Right lobe of liver (tissue), 6 donors: ENCODE data around the gene TRABD2B. TPM values are rescaled to one million over a fixed set of nuclear protein-coding genes. Genes with fewer than 3 reads are reported as not detected.

Source experiments
- ATAC-seq, 4 donors: fragments of 200-7000 bp; cut with Tn5 transposase; one replicate each; pipeline ENCODE4 v1.9.1; 2020; ENCODE audit warnings: mild to moderate bottlenecking in 4 of 4, moderate library complexity in 4 of 4
- DNase-seq, 3 donors: peaks; one replicate each; pipeline ENCODE4 v3.0.0-alpha.2; 2020
- H3K27ac ChIP-seq, 3 donors: fragments of 200-600 bp; one replicate each; pipeline ENCODE4 v1.8.0; 2022
- H3K27me3 ChIP-seq, 2 donors: fragments of 200-600 bp; one replicate each; pipeline ENCODE4 v1.8.0; 2022
- H3K36me3 ChIP-seq, 4 donors: fragments of 200-600 bp; sonication (generic) in 1 of 4; one replicate each; pipeline versions ENCODE4 v1.5.1 to v1.8.0; 2017 to 2022; ENCODE audit warnings: control low read depth in 1 of 4
- H3K4me1 ChIP-seq, 4 donors: fragments of 200-600 bp; sonication (generic) in 1 of 4; one replicate each; pipeline versions ENCODE4 v1.5.1 to v1.8.0; 2017 to 2022; ENCODE audit warnings: control low read depth in 1 of 4
- H3K4me3 ChIP-seq, 3 donors: fragments of 200-600 bp; one replicate each; pipeline ENCODE4 v1.8.0; 2022
- H3K9me3 ChIP-seq, 4 donors: fragments of 200-600 bp; sonication (generic) in 1 of 4; one replicate each; pipeline versions ENCODE4 v1.5.1 to v1.8.0; 2017 to 2022; ENCODE audit warnings: control low read depth in 1 of 4
- POLR2A ChIP-seq: fragments of 450-650 bp; IDR thresholded peaks from one replicate; pipeline ENCODE4 v1.6.1; 2017; ENCODE audit warnings: antibody characterized with exemption, mild to moderate bottlenecking
- WGBS: methylation state at CpG from one replicate; pipeline ENCODE4 v1.1.6; 2018; ENCODE audit warnings: low coverage, low lambda C conversion rate; ENCODE audit not compliant: insufficient coverage; ENCODE audit errors: missing lambda C conversion rate; 5-methylcytosine and 5-hydroxymethylcytosine counted together
- intact Hi-C, 2 donors: fragments of 100-400 bp; cut with DNase I; formaldehyde crosslinking; loops; one replicate each; pipeline versions ENCODE4 v1.11.2 to v1.14.1; 2022
- total RNA-seq, 6 experiments: library from RNA; depleted of rRNA in 2 of 6; stranded (reverse); fragments of >200 nt in 2 of 6; fragmentation: NEBNext Ultra II Directional in 3 of 6; extraction: Animal tissue kit (Norgen Biotek cat#: 25700) in 3 of 6; gene quantifications; one replicate each; pipeline versions ENCODE4 v1.1.0 to v1.2.4, GENCODE V29; 2016 to 2023
- TF ChIP-seq, protein P1 (sequence below), 4 donors: fragments of 200-600 bp in 3 of 4; fragments of 450-650 bp in 1 of 4; IDR thresholded peaks; one replicate each; pipeline versions ENCODE4 v1.5.1 to v1.8.0; 2016 to 2022; ENCODE audit warnings: antibody characterized with exemption in 4 of 4, mild to moderate bottlenecking in 2 of 4
- donor health status: DM: no; HTN: yes; CAD: no.
- donor health status: DM: no; HTN: no; CAD: no.
- donor health status: DM: no; HTN: no; CAD: no.
- donor health status: DM: no; HTN: yes; CAD: no.
- donor health status: DM: no; HTN: yes; CAD: no.

TRABD2B gene
- total RNA-seq, 6 experiments from 2014 or later = 0.55 to 9.5 (median 1.8) TPM

DNA sequence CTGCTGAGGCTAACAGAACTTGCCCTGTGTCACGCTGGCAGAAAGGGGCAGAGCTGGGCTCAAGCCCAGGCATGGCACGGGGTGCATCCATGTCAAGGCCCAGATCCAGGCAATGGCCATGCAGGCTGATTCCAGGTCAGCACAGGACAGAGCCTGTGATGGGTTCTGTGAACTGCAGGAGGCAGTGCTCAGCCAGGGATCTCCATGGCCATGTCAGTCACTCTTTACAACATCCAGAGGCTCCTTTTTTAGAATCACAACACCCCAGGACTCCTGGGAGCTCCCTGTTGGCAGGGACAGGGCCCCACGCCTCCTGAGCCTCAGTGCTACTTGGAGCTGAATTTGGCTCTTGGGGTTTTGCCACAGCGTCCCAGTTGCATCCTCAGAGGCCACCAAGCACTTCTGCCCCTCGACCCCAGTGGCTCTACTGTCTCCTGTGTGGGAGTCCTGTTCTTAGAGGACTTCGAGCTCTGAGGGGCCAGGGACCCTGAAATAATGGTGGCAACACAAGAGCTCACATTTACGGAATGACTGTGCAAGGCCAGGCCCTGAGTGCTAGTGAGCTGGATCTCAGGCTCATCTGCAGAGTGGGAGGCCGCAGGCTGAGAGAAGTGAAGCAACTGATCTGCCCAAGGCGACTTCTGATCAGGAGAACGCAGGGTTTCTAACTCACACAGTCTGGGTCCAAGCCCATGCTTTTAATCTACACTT is 211.5 kb downstream of the TRABD2B start:
- ATAC-seq (peak; percentile 42 to 97 (median 67)), DNase-seq (peak in 2 of 3 donors; percentile 63 to 84)
- H3K4me1 ChIP-seq = peaks cover 0 to 5% (median 0%) of the 10 kb centered on the region in 4 donors
- no peak for TF ChIP-seq POLR2A
- TF ChIP-seq, protein P1, sequence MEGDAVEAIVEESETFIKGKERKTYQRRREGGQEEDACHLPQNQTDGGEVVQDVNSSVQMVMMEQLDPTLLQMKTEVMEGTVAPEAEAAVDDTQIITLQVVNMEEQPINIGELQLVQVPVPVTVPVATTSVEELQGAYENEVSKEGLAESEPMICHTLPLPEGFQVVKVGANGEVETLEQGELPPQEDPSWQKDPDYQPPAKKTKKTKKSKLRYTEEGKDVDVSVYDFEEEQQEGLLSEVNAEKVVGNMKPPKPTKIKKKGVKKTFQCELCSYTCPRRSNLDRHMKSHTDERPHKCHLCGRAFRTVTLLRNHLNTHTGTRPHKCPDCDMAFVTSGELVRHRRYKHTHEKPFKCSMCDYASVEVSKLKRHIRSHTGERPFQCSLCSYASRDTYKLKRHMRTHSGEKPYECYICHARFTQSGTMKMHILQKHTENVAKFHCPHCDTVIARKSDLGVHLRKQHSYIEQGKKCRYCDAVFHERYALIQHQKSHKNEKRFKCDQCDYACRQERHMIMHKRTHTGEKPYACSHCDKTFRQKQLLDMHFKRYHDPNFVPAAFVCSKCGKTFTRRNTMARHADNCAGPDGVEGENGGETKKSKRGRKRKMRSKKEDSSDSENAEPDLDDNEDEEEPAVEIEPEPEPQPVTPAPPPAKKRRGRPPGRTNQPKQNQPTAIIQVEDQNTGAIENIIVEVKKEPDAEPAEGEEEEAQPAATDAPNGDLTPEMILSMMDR (IDR thresholded peaks at IDR 0.05) = peak in 3 of 4 donors; percentile 11 to 61 (median 25)
- H3K4me3 ChIP-seq = no peak overlapping the region
- intact Hi-C loops = no loop called here
- no peaks in the 10 kb centered on the region for H3K27me3 ChIP-seq
- H3K27ac ChIP-seq = no peak overlapping the region
- WGBS = 60% methylated on average over 2 of the region's 10 CpGs
- no peaks in the 10 kb centered on the region for H3K9me3 ChIP-seq
- no peaks in the 10 kb centered on the region for H3K36me3 ChIP-seq

- 57% methylated on average over 1 of the region's 4 CpGs for WGBS
- DNase-seq (no peak), ATAC-seq (peak in 1 of 4 donors; percentile 10)
- Histone ChIP-seq H3K4me1 (peaks cover 0 to 5% (median 0%) of the 10 kb centered on the region in 4 donors), H3K27me3 (no peaks in the 10 kb centered on the region), H3K9me3 (no peaks in the 10 kb centered on the region), H3K36me3 (no peaks in the 10 kb centered on the region), H3K27ac (no peak overlapping the region), H3K4me3 (no peak overlapping the region)
- no peak for TF ChIP-seq POLR2A
- TF ChIP-seq, protein P1 (IDR thresholded peaks at IDR 0.05) = no peak
- intact Hi-C loops = no loop called here
Measured at GRCh38 chr1:47785118-47785517, 212.1 kb downstream of the TRABD2B start.

GRCh38 chr1:47784497-47784822 is 212.7 kb downstream of the TRABD2B start:
- Histone ChIP-seq H3K9me3 (no peaks in the 10 kb centered on the region), H3K36me3 (no peaks in the 10 kb centered on the region), H3K4me3 (no peak overlapping the region), H3K27ac (no peak overlapping the region), H3K27me3 (no peaks in the 10 kb centered on the region), H3K4me1 (peaks cover 0 to 5% (median 0%) of the 10 kb centered on the region in 4 donors)
- TF ChIP-seq, protein P1 (IDR thresholded peaks at IDR 0.05) = no peak
- no peak for TF ChIP-seq POLR2A
- intact Hi-C loops = no loop called here
- DNase-seq (no peak), ATAC-seq (peak in 1 of 4 donors; percentile 25)
- WGBS = 64% methylated on average over 4 of the region's 6 CpGs

GRCh38 chr1:47783638-47784496 is 213.3 kb downstream of the TRABD2B start:
- H3K4me3 ChIP-seq = no peak overlapping the region
- 66% methylated on average over 10 of the region's 14 CpGs for WGBS
- H3K36me3 ChIP-seq = no peaks in the 10 kb centered on the region
- H3K27ac ChIP-seq = no peak overlapping the region
- H3K4me1 ChIP-seq = peaks cover 0 to 5% (median 0%) of the 10 kb centered on the region in 4 donors
- no peak for ATAC-seq
- H3K9me3 ChIP-seq = no peaks in the 10 kb centered on the region
- no peak for TF ChIP-seq POLR2A
- TF ChIP-seq, protein P1 (IDR thresholded peaks at IDR 0.05) = no peak
- H3K27me3 ChIP-seq = no peaks in the 10 kb centered on the region
- DNase-seq = no peak
- intact Hi-C loops = no loop called here
